Testis (tissue), 2 donors: ENCODE data around the gene GPR176.

Source experiments
- POLR2A ChIP-seq: fragments of 450-650 bp; IDR thresholded peaks from one replicate; pipeline ENCODE4 v1.6.1; 2017; ENCODE audit warnings: antibody characterized with exemption, mild to moderate bottlenecking, moderate library complexity
- TF ChIP-seq, protein P1 (sequence below), 3 experiments: fragments of 450-650 bp in 2 of 3; fragments of 200-600 bp in 1 of 3; sonication (generic) in 1 of 3; IDR thresholded peaks; one replicate each; pipeline ENCODE4 v1.5.1; 2016 to 2019; ENCODE audit warnings: antibody characterized with exemption in 3 of 3, mild to moderate bottlenecking in 2 of 3, moderate library complexity in 1 of 3

DNA sequence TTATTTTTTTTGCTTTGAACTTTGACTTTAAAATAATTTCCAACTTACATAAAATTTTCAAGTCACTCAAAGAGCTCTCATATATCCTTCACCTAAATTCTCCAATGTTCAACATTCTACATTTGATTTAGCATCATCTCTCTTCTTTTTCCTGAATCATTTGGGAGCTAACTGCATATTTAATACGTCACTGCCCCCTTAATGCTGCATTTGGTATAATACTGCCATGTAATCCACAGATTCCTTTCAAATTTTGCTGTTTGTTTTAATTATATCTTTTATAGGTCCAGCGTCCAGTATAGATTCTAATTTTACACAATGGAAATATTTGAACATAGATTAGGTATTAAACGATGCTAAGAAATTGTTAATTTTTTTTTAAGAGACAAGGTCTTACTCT lies 11.5 kb upstream of the GPR176 start:
- TF ChIP-seq, protein P1, sequence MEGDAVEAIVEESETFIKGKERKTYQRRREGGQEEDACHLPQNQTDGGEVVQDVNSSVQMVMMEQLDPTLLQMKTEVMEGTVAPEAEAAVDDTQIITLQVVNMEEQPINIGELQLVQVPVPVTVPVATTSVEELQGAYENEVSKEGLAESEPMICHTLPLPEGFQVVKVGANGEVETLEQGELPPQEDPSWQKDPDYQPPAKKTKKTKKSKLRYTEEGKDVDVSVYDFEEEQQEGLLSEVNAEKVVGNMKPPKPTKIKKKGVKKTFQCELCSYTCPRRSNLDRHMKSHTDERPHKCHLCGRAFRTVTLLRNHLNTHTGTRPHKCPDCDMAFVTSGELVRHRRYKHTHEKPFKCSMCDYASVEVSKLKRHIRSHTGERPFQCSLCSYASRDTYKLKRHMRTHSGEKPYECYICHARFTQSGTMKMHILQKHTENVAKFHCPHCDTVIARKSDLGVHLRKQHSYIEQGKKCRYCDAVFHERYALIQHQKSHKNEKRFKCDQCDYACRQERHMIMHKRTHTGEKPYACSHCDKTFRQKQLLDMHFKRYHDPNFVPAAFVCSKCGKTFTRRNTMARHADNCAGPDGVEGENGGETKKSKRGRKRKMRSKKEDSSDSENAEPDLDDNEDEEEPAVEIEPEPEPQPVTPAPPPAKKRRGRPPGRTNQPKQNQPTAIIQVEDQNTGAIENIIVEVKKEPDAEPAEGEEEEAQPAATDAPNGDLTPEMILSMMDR (IDR thresholded peaks at IDR 0.05) = no peak
- no peak for TF ChIP-seq POLR2A
